Activated naive CD8-positive, alpha-beta T cell treated with anti-CD3 and anti-CD28 coated beads, Interleukin-2, amount 50 U/mL, for 24 hours (primary cell): ENCODE data around the gene RHEX.

Experiments
- ATAC-seq: fragments of 150-1000 bp; cut with Tn5 transposase; one replicate; pipeline ENCODE4 v1.10.0; 2021
- DNase-seq: peaks from one replicate; pipeline ENCODE4 v3.0.0; 2021
- H3K27ac Mint-ChIP-seq: one replicate; pipeline ENCODE4 v1.8.0; 2021; ENCODE audit warnings: mild to moderate bottlenecking, mixed read lengths
- H3K27me3 Mint-ChIP-seq: one replicate; pipeline ENCODE4 v1.8.0; 2021; ENCODE audit warnings: mixed read lengths
- H3K36me3 Mint-ChIP-seq: one replicate; pipeline ENCODE4 v1.8.0; 2021; ENCODE audit warnings: low read depth, mixed read lengths
- H3K4me1 Mint-ChIP-seq: one replicate; pipeline ENCODE4 v1.8.0; 2021; ENCODE audit warnings: mixed read lengths
- H3K4me3 Mint-ChIP-seq: one replicate; pipeline ENCODE4 v1.8.0; 2021; ENCODE audit warnings: mild to moderate bottlenecking, moderate library complexity, mixed read lengths
- H3K9me3 Mint-ChIP-seq: one replicate; pipeline ENCODE4 v1.8.0; 2021; ENCODE audit warnings: mixed read lengths

The RHEX gene

DNA sequence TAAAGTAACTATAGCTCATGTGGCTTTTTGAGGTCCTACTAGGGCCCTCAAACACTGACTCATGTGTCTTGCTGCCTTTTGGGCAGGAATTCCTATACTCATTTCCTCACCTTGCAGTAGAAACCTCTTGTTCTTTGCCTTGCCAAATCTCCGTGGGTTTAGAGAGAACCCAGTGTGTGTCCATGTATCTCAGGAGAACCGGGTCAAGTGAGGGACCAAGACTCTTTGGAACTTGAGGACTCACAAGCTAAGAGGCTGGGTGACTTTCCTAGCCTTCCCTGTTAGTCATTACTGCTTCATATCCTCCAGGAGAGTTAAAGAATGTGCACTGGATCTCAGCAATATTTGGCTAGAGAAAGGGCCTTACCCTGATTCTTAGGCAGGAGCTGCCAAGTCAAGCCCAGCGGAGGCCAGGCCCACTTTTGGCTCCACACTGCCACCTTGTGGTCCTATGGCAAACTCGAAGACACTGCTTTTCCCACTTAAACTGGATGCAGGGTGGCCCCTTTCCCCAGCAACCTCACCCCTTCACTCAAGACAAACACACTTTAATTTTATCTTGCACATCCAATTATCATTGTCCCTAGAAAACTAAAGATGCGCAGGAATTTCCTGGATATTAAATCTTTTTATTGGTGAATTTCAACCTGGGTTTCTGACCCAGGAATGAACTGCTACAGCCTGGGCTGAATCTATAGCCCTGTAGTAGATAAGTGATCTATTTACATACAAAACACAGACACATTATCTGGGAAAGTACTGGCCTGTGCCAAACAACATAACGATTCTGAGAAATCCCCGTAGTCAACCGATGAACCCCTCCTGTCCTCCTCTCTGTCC lies 53.6 kb downstream of the RHEX start:
- Mint-ChIP-seq H3K4me3 (no peak overlapping the region), H3K4me1 (peaks cover 2% of the 10 kb centered on the region), H3K27me3 (no peaks in the 10 kb centered on the region), H3K27ac (no peak overlapping the region), H3K9me3 (no peaks in the 10 kb centered on the region), H3K36me3 (no peaks in the 10 kb centered on the region)
- ATAC-seq (peak; percentile 73), DNase-seq (peak; percentile 83)

DNA sequence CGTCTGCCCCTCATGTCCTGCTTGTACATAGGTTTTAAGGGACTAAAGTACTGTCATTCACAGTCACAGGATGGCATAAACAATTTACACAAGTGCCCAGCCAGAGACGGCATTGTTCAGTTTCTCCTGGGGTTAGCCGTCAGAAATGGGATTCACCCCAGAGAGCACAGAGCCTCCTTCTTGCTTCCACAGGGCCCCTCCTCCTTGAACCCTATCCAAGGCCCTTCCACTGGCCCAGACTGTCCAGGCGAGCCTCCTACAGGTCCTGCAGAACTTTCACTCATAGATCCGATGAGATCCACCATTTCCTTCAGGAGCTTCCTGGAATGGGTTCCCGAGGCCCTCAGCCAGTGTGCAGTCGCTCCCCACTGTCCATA lies 54.2 kb downstream of the RHEX start:
- Mint-ChIP-seq H3K36me3 (no peaks in the 10 kb centered on the region), H3K27ac (no peak overlapping the region), H3K27me3 (no peaks in the 10 kb centered on the region), H3K4me1 (peaks cover 2% of the 10 kb centered on the region), H3K9me3 (no peaks in the 10 kb centered on the region), H3K4me3 (no peak overlapping the region)
- DNase-seq, result no peak
- ATAC-seq, result no peak

DNA sequence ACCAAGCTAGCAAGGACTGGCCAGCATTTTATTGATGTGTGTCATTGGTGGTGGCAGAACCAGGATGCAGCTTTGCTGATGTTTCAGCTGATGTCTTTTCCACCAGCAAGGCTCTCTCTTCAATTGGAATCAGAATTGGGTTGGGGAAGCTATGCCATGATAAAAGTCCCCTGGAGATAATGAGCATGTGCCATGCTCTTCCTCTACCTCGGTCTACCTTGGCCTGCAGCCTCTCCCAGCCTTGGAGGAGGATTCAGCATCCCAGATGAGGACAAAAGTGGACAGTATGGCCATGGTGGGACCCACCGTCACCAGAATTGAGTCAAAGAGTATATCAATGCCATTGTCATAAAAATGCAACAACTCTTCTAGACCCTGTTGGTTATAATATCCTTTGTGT lies 55.7 kb downstream of the RHEX start:
- Mint-ChIP-seq H3K4me3 (no peak overlapping the region), H3K27ac (no peak overlapping the region), H3K4me1 (no peaks in the 10 kb centered on the region), H3K36me3 (no peaks in the 10 kb centered on the region), H3K9me3 (no peaks in the 10 kb centered on the region), H3K27me3 (no peaks in the 10 kb centered on the region)
- DNase-seq (no peak), ATAC-seq (no peak)

DNA sequence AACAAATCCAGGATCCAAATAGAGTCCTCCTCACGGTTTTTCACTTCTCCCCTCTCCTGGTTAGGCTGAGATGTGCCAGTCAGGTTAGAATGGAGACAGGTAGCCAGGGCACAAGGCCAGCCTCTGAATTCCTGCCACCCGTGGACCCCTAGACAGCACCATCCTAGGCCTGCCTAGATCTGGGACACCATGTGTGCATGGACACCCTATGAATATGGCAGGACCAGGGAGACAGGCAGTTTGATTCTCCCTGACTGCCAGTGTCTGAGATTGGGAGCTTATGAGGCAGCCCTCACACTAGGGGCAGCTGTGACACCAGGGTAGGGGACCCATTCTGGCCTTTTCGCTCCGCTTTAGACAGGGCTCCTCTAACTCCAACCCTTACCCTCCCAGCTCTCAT lies 56.7 kb downstream of the RHEX start:
- no peak for ATAC-seq
- Mint-ChIP-seq H3K4me1 (no peaks in the 10 kb centered on the region), H3K9me3 (no peaks in the 10 kb centered on the region), H3K36me3 (no peaks in the 10 kb centered on the region), H3K27ac (no peak overlapping the region), H3K27me3 (no peaks in the 10 kb centered on the region), H3K4me3 (no peak overlapping the region)
- DNase-seq, result no peak

DNA sequence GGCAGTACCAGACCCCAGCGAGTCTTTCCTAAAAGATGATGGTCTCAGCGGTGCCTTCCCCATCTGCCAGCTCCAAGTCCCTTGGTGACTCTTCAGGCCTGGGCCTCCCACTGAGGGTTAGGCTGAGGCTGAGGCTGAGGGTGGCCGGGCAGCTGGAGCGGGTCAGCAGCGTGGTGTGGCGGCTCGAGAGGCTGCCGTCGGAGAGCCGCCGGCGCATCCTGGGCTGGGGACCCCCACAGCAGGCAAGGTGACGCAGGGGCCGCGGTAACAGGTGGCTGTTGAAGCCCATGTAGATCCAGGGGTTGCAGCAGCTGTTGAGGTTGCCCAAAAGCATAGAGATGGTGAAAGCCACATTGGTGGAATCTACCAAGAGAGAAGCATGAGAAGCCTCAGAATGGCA lies 57.2 kb downstream of the RHEX start:
- H3K27ac Mint-ChIP-seq, result no peak overlapping the region
- no peak for DNase-seq
- H3K9me3 Mint-ChIP-seq, result no peaks in the 10 kb centered on the region
- H3K4me1 Mint-ChIP-seq, result no peaks in the 10 kb centered on the region
- H3K36me3 Mint-ChIP-seq, result no peaks in the 10 kb centered on the region
- no peak overlapping the region for H3K4me3 Mint-ChIP-seq
- no peaks in the 10 kb centered on the region for H3K27me3 Mint-ChIP-seq
- no peak for ATAC-seq

DNA sequence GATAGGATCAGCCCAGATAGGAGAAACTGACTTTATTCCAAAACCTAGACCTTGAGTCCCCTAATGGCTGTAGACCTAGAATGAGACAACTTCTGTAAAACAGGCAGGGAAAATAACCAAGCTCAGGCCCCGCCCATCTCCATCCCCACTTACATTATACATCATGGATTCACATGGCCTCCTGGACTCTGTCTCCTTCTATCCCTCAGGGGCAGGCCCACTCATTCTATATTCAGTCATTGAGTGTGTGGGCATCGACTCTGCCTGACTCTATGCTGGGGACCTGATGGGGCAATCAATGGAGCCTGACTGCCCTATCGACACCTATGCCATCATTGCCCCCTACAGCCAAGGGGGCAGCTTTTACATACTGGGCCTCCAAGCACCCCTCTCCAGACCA lies 57.8 kb downstream of the RHEX start:
- Mint-ChIP-seq H3K27me3 (peaks cover 2% of the 10 kb centered on the region), H3K4me3 (no peak overlapping the region), H3K9me3 (no peaks in the 10 kb centered on the region), H3K36me3 (no peaks in the 10 kb centered on the region), H3K27ac (no peak overlapping the region), H3K4me1 (no peaks in the 10 kb centered on the region)
- DNase-seq (no peak), ATAC-seq (no peak)

DNA sequence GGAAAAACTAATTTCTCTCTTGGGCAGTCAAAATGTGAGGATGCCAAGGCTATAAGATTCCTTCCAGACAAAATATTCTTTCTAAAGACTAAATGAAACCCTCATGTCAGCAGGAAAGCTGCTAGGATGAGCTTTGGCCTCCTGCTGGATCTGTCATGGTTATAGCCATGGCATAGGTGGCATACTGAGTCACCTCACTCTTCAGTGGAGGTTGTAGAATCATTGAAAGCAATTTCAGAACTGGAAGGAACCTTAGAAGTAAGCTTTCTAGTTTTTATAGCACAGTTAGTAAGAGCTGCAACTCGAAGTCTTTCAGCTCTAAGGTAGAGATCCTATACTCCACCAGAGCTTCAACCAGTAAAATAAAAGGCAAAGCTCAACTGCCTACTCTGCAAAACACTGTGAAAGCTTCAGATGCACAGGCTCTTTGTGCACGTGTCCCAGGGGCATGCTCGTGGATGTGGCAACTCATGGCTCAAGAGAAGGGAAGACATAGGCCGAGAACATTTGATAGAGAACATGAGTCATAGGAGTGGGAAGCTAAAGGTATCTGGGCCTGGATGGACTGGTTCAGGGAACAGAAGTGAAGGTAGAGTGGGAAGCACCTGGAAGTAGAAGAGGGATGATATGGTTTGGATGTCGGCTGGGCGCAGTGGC lies 58.4 kb downstream of the RHEX start:
- peaks cover 6% of the 10 kb centered on the region for H3K27me3 Mint-ChIP-seq
- no peaks in the 10 kb centered on the region for H3K9me3 Mint-ChIP-seq
- H3K27ac Mint-ChIP-seq, result no peak overlapping the region
- no peak overlapping the region for H3K4me3 Mint-ChIP-seq
- DNase-seq, result no peak
- H3K36me3 Mint-ChIP-seq, result no peaks in the 10 kb centered on the region
- no peaks in the 10 kb centered on the region for H3K4me1 Mint-ChIP-seq
- ATAC-seq, result no peak

DNA sequence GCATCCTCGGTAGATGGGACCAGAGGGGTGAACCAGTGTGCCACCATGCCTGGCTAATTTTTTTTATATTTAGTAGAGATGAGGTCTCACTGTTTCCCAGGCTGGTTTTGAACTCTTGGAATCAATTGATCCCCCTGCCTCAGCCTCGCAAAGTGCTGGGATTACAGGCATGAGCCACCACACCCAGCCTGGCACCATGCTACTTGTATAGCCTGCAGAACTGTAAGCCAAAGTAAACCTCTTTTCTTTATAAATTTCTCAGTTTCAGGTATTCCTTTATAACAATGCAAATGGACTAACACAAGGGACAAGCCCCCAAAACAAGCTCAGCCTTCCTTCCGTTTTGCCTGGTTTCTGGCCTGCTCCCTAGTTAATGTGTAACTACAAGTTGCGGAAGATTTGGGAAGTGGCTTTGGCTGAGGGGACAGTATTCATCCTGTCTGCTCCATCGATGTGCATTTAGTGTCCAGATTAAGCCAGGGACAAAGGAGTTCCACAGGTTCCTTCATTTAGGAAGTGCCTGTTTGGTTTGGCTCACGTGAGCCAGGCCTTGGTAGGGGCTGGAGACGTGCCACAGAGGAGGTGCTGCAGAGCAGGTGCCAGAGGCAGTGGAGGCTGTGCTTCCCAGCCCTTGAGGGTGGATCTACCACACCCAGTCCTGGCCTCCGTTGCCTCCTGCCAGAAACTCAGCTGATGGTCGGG lies 59.8 kb downstream of the RHEX start:
- no peak overlapping the region for H3K27ac Mint-ChIP-seq
- no peak for ATAC-seq
- DNase-seq, result no peak
- H3K4me1 Mint-ChIP-seq, result peaks cover 6% of the 10 kb centered on the region
- H3K36me3 Mint-ChIP-seq, result no peaks in the 10 kb centered on the region
- H3K9me3 Mint-ChIP-seq, result no peaks in the 10 kb centered on the region
- H3K4me3 Mint-ChIP-seq, result no peak overlapping the region
- H3K27me3 Mint-ChIP-seq, result peaks cover 14% of the 10 kb centered on the region

DNA sequence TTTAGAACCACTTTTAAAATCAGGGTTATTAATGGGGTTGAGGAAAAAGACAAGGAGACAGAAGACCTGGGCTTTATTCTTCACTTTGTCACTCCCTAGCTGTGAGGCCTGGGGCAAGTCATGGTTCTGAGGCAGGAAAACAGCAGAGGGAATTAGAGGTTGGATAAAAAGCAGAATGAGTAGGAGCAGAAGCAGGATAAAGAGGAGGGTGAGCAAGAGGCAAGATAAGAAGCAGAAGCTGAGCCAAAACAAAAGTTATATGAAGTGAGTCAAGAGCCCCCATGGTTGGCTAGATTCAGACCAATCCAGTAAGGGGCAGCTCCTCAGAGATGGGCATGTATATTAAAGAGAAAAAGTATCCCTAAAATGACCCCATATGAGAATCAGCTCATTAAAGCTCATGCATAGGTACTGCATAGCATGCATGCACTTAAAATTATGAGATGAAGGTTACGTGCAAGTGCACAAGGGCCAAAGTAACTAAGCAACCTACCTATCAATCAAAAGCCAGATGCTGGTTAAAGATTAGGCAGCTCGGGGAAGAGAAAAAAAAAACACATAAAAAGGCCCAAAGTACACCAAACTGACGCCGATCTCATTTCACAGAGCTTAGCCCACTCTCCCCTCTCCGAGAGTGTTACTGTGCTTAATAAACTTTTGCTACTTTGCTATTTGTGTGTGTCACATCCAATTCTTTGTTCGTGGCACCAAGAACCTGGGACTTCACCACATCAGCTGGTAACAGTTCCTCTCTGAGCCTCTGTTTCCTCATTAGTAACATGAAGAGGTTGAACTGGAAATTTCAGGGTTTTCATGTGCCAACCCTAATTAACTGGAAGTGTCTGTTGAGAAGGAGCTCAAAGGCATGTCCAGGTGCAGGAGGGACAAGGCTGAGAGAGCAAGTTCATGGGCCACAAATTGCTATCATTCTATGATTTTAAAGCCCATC lies 62.0 kb downstream of the RHEX start:
- Mint-ChIP-seq H3K27me3 (peaks cover 27% of the 10 kb centered on the region), H3K9me3 (no peaks in the 10 kb centered on the region), H3K36me3 (no peaks in the 10 kb centered on the region), H3K4me3 (no peak overlapping the region), H3K4me1 (peaks cover 8% of the 10 kb centered on the region), H3K27ac (no peak overlapping the region)
- ATAC-seq (no peak), DNase-seq (no peak)

DNA sequence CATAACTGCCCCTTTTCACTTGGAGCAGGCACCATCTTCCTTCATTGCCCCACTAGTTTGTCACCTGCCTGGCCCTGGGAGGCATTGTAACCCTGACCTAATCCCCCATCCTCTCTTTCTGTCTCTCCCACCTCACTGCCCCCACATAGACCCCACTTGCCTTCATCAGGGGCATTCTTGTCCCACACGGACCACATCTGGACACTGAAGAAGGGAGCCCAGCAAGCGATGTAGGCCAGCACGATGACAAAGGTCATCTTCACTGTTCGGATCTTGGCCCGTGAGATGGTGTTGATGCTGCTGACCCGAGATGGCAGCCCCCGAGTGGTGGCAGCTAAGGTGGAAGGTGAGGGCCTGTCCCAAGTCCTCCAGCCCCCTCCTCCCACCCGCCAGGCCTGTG lies 62.8 kb downstream of the RHEX start:
- H3K36me3 Mint-ChIP-seq, result no peaks in the 10 kb centered on the region
- no peak overlapping the region for H3K27ac Mint-ChIP-seq
- H3K4me3 Mint-ChIP-seq, result no peak overlapping the region
- no peak for DNase-seq
- no peak for ATAC-seq
- peaks cover under 1% of the 10 kb centered on the region for H3K9me3 Mint-ChIP-seq
- peaks cover 8% of the 10 kb centered on the region for H3K4me1 Mint-ChIP-seq
- peaks cover 33% of the 10 kb centered on the region for H3K27me3 Mint-ChIP-seq

DNA sequence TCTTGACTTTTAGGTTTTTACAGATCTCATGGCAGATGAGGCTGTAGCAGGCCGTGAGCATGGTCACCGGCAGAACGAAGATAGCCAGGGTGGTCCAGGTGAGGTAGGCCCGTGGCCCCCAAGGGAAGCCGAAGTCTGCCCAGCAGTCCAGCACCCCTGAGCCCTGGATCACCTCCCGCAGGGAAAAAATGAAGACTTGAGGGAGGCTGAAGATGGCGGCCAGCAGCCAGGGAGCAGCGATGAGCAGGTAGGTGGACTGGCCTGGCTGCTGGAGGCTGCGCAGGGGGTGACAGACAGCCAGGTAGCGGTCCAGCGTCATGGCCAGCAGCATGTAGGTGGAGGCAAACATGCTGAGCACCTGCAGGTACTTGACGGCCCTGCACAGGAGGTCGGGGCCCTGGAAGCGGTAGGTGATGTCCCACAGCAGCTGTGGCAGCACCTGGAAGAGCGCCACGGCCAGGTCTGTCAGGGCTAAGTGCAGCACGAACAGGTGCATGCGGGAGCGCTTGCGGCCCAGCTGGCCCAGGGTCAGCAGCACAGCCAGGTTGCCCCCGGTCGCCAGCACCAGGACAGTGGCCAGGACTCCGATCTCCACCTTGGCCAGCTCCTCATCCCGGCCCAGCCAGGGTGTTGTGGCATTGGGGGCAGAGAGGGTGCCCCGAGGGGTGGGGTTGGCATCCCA lies 63.4 kb downstream of the RHEX start:
- H3K27ac Mint-ChIP-seq, result no peak overlapping the region
- ATAC-seq (no peak), DNase-seq (no peak)
- H3K9me3 Mint-ChIP-seq, result peaks cover 6% of the 10 kb centered on the region
- H3K36me3 Mint-ChIP-seq, result peaks cover 3% of the 10 kb centered on the region
- H3K4me1 Mint-ChIP-seq, result peaks cover 8% of the 10 kb centered on the region
- peaks cover 37% of the 10 kb centered on the region for H3K27me3 Mint-ChIP-seq
- H3K4me3 Mint-ChIP-seq, result peak overlapping the region; percentile 48

DNA sequence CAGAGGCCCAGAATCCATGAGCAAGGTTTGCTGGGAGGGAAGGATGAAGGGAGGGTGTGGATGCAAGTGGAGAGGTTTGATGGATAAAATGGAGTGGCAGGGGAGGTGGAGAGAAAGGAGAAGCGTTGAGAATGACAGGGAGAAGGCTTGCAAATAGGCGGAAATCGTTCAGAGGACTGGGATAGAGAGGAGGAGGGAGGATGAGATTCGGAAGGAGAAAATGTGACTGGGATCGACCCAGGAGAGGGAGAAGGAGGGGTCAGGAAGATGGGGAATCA lies 63.8 kb downstream of the RHEX start:
- Mint-ChIP-seq H3K27ac (no peak overlapping the region), H3K27me3 (peaks cover 40% of the 10 kb centered on the region), H3K4me3 (peak overlapping the region; percentile 48), H3K4me1 (peaks cover 8% of the 10 kb centered on the region), H3K9me3 (peaks cover 11% of the 10 kb centered on the region), H3K36me3 (peaks cover 3% of the 10 kb centered on the region)
- no peak for ATAC-seq
- DNase-seq, result no peak

DNA sequence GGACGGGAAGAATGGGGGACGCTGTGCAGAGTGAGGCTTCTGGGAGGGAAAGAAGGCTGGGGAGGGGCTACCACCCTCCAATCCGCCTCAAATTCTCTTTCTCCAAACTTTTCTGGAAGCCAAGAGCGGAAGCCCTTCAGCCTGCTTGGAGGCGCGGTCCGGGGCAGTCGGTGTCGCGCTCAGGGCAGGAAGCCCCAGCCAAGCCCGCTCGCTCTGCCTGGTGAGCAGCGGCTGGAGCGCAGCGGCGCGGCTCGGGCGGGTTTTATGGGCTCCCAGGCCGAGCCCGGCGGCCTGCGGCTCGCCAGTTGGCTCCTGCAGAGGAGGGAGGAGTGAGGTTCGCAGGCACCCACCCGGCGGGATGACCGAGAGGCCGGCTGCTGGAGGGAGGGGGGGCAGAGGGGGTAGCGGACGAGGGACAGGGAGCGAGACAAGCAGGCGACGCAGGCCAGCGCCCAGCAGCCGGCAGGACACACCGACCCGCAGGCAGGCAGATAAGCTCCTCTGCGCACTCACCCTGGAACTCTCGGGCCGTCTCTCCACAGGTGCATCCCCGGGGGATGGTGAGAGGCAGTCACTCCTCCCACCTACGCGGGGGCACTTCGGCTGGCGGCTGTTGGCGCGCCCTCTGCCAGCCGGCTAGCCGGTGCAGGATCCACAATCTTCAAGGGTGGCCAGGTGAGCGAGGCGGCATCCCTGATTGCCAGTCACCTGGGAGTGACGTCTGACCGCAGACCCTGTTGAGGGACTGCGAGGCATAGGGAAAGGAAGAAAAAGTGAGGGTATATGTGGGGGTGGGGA lies 64.4 kb downstream of the RHEX start, which contains the start of gene AVPR1B:
Gene AVPR1B, minus strand, starts transcription at position 238 of the 798 bp plus-strand sequence. CDS start 498 bp downstream, outside the sequence.
- H3K4me1 Mint-ChIP-seq, result peaks cover 8% of the 10 kb centered on the region
- DNase-seq (peak; percentile 33), ATAC-seq (peak; percentile 72)
- peak within 1 kb of the TSS; percentile 62 for H3K4me3 Mint-ChIP-seq
- no peak within 1 kb of the TSS for H3K27ac Mint-ChIP-seq
- peaks cover 11% of the 10 kb centered on the region for H3K9me3 Mint-ChIP-seq
- H3K27me3 Mint-ChIP-seq, result peaks cover 40% of the 10 kb centered on the region
- H3K36me3 Mint-ChIP-seq, result peaks cover 3% of the 10 kb centered on the region
